IPS-18a (cell line): ENCODE results near the gene NDUFB8.

Experiments used
- H3K27ac ChIP-seq: one replicate; pipeline ENCODE4 v1.5.1; 2013; ENCODE audit warnings: low read length
- H3K27me3 ChIP-seq: one replicate; pipeline ENCODE4 v1.6.1; 2013; ENCODE audit warnings: mild to moderate bottlenecking, low read length; ENCODE audit not compliant: control insufficient read depth, insufficient read depth
- H3K36me3 ChIP-seq: one replicate; pipeline ENCODE4 v1.6.1; 2013; ENCODE audit warnings: low read depth, low read length; ENCODE audit not compliant: control insufficient read depth
- H3K4me1 ChIP-seq: one replicate; pipeline ENCODE4 v1.6.1; 2013; ENCODE audit warnings: low read depth, low read length; ENCODE audit not compliant: control insufficient read depth
- H3K4me3 ChIP-seq: one replicate; pipeline ENCODE4 v1.5.1; 2013; ENCODE audit warnings: low read length
- H3K9ac ChIP-seq: one replicate; pipeline ENCODE4 v1.6.1; 2013; ENCODE audit warnings: mild to moderate bottlenecking, low read length, moderate library complexity
- H3K9me3 ChIP-seq: one replicate; pipeline ENCODE4 v1.6.1; 2013; ENCODE audit warnings: low read depth, low read length; ENCODE audit not compliant: control insufficient read depth

The NDUFB8 gene

DNA sequence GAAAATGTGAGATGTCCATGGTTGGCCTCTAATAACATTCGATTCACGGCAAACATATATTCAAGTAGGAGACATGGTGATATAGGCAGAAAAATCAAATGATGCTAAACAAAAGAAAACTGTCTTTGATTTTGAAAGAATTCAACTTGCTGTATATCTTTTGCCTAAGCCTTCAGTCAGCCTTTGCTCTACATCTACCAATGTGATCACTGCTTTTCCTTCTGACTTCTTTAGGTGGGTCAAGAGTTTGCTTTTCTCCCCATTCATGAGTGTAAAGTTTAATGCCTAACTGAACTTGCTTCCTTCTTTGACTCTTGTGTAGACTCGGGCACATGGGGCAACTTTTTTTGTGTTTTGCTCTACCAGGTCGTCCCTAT is 5.7 kb upstream of the NDUFB8 start:
- Histone ChIP-seq H3K36me3 (peaks cover 22% of the 10 kb centered on the region), H3K9me3 (no peaks in the 10 kb centered on the region), H3K4me3 (peak overlapping the region; percentile 89), H3K4me1 (peaks cover 5% of the 10 kb centered on the region), H3K27ac (no peak overlapping the region), H3K9ac (no peak overlapping the region), H3K27me3 (no peaks in the 10 kb centered on the region)

DNA sequence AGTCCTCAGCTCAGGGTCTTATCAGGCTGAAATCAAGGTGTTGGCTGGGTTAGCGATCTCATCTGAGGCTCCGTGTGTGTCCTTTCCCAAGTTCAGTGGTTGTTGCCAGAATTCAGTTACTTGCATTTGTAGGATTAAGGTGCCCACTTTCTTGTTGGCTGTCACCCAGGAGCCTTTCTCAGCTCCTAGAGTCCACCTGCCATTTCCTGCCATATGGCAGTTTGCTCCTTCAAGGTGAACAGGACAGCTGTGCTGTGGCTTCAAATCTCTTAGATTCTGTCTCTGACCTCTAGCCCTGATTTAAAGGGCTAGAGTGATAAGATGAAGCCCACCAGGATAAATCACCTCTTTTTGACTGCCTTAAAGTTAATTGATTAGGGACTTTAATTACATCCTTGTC is 5.1 kb upstream of the NDUFB8 start:
- peaks cover 19% of the 10 kb centered on the region for H3K36me3 ChIP-seq
- no peaks in the 10 kb centered on the region for H3K9me3 ChIP-seq
- no peak overlapping the region for H3K27ac ChIP-seq
- no peak overlapping the region for H3K4me3 ChIP-seq
- H3K9ac ChIP-seq: no peak overlapping the region
- H3K4me1 ChIP-seq: peaks cover 10% of the 10 kb centered on the region
- H3K27me3 ChIP-seq: no peaks in the 10 kb centered on the region

DNA sequence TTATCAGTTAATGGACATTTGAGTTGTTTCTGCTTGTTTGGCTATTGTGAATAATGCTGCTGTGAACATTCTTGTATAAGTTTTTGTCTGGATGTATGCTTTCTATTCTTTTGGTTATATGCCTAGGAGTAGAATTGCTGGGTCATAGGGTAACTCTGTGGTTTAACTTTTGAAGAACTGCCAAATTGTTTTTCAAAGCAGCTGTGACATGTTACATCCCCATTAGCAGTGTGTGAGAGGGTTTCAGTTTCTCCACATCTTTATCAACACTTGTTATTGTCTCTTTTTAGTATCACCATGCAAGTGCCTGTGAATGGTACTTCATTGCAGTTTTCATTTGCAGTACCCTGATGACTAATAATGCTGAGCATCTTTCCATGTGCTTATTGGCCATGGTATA is 2.1 kb upstream of the NDUFB8 start:
- Histone ChIP-seq H3K27me3 (no peaks in the 10 kb centered on the region), H3K9ac (no peak overlapping the region), H3K9me3 (no peaks in the 10 kb centered on the region), H3K4me1 (peaks cover 16% of the 10 kb centered on the region), H3K4me3 (no peak overlapping the region), H3K36me3 (peaks cover 5% of the 10 kb centered on the region), H3K27ac (no peak overlapping the region)

DNA sequence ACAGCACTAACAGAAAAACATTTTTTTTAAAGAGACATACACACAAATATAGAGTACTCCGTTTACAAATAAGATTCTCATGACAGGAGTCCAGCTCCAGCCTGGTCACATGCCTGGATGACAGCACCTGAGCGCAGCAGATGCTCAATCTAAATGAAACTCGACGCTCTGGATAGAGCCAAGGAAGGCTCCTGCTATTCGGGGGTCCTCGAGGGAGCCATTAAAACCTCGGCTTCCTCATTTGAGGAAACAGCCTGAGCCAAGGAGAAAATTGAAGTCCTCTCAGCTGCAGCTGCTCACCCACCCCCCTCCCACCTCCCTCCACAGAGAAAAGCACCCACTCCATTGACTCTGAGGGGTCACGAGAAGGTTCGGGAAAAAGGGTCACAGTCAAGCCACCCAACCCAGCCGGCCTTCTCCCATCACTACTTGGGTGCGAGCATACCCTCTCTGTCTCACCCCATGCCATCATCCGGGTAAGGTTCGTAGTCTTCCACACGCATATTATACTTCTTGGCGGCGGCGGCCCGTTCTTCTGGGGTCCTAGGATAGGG is 673 bp downstream of the NDUFB8 start:
- no peaks in the 10 kb centered on the region for H3K27me3 ChIP-seq
- H3K36me3 ChIP-seq: peaks cover 31% of the 10 kb centered on the region
- H3K4me1 ChIP-seq: peaks cover 13% of the 10 kb centered on the region
- peak overlapping the region; percentile 98 for H3K4me3 ChIP-seq
- no peaks in the 10 kb centered on the region for H3K9me3 ChIP-seq
- peak overlapping the region; percentile 71 for H3K27ac ChIP-seq
- H3K9ac ChIP-seq: peak overlapping the region; percentile 87

DNA sequence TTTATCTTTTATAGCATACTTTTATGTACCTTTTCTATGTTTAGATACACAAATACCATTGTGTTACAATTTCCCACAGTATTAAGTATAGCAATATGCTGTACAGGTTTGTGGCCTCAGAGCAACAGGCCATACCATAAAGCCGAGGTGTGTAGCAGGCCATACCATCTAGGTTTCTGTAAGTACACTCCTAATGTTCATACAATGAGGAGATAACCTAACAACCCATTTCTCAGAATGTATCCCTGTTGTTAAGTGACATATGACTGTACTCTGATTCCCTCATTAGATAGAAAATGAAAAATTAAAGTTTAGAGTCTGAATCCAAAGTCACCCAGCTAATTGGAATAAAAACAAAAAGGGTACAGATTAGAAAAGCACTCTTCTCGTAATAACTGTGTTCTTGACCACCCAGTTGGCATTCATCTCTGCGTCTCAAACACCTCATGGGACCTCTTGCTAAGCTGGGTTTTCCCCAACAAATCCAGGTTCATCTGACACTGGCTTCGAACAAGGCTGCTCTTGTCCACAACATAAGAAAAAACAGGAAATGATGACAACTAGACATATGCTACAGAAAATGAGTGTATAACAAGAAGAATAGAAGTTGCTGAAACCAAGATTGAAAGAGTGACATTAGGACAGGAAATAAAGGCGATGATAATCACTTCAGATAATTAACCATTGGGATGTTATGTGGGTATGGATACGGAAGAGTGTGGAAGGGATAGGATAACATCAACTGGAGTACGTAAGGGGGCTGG is 1.4 kb downstream of the NDUFB8 start:
- Histone ChIP-seq H3K9me3 (no peaks in the 10 kb centered on the region), H3K4me3 (peak overlapping the region; percentile 98), H3K27ac (no peak overlapping the region), H3K9ac (no peak overlapping the region), H3K4me1 (peaks cover 13% of the 10 kb centered on the region), H3K36me3 (peaks cover 37% of the 10 kb centered on the region), H3K27me3 (no peaks in the 10 kb centered on the region)

DNA sequence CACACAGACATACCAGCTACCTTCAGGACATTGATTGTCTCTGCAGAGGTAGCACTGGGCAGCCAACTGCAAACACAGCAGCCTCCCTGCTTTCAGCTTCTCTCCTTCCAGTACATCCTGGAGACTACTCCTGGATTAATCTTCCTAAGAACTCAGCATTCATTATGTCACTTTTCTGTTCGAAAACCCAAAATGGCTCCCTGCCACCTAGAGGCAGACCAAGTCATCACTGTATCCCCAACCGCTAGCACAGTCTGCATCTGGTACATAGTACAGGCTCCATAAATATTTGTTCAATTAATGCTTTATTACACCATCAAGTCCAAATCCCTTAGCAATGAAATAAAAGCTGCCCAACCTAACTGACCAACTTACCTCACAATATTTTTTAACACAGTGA is 5.0 kb downstream of the NDUFB8 start:
- Histone ChIP-seq H3K4me1 (peaks cover 6% of the 10 kb centered on the region), H3K27ac (no peak overlapping the region), H3K36me3 (peaks cover 40% of the 10 kb centered on the region), H3K9me3 (no peaks in the 10 kb centered on the region), H3K4me3 (no peak overlapping the region), H3K27me3 (peaks cover 24% of the 10 kb centered on the region), H3K9ac (no peak overlapping the region)

DNA sequence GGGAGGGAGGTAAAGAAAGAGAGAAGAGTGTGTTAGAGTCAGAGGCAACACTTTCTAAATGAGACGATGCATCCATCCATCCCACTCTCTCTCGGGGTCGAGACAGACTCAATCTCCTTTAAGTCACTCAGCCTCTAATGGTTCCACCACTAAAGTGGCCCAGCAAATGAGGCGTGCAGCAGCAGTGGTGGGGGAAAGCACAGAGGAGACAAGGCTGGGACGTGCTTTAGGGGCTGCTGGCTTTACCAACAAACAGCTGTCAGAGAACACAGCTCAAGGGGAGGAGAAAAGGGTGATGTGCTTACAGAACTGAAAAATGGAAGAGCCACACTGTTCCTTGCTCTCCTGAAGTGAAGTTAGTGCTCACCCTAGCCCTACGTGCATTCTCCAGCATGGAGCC is 5.5 kb downstream of the NDUFB8 start:
- Histone ChIP-seq H3K9me3 (no peaks in the 10 kb centered on the region), H3K36me3 (peaks cover 40% of the 10 kb centered on the region), H3K27ac (no peak overlapping the region), H3K9ac (no peak overlapping the region), H3K4me3 (no peak overlapping the region), H3K4me1 (peaks cover 6% of the 10 kb centered on the region), H3K27me3 (peaks cover 29% of the 10 kb centered on the region)

DNA sequence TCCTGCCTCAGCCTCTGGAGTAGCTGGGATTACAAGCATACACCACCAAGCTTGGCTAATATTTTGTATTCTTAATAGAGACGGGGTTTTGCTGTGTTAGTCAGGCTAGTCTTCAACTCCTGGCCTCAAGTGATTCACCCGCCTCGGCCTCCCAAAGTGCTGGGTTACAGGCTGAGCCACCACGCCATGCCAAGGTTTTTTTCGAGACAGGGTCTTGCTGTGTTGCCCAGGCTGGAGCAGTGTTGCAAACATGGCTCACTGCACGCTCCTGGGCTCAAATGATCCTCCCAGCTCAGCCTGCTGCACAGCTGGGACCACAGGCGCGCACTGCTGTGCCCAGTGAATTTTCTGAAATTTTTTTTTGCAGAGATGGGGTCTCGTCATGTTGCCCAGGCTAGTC is 6.7 kb downstream of the NDUFB8 start:
- Histone ChIP-seq H3K9me3 (no peaks in the 10 kb centered on the region), H3K27ac (no peak overlapping the region), H3K27me3 (peaks cover 41% of the 10 kb centered on the region), H3K9ac (no peak overlapping the region), H3K4me1 (peaks cover 4% of the 10 kb centered on the region), H3K36me3 (peaks cover 40% of the 10 kb centered on the region), H3K4me3 (no peak overlapping the region)

DNA sequence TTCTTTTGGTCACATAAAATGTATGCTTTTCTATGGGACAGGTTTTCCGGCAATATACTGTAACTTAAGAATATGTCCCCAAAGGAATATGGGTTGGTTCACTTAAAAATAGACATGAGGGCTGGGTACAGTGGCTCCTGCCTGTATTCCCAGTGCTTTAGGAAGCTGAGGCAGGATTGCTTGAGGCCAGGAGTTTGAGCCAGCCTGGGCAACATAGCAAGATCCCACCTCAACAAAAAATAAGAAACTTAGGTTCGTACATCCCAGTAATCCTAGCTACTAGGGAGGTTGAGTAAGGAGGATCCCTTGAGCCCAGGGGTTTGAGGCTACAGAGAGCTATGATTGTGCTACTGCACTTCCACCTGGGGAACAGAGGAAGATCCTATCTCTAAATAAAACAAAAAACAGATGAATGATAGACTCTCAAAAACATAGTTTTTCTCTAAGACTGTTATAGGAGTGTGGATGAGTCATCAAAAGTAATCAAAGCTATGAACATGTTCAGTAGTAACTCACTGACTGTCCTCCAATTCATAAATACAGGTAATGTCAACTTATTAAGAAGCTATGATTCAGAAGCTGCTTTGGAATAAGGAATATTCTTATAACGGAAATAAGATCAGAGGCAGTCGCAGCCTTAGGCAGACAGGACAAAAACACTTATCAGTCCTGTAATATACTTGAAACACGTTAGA is 7.4 kb downstream of the NDUFB8 start:
- Histone ChIP-seq H3K36me3 (peaks cover 40% of the 10 kb centered on the region), H3K4me1 (peaks cover 4% of the 10 kb centered on the region), H3K27ac (no peak overlapping the region), H3K9me3 (no peaks in the 10 kb centered on the region), H3K4me3 (no peak overlapping the region), H3K9ac (no peak overlapping the region), H3K27me3 (peaks cover 47% of the 10 kb centered on the region)

DNA sequence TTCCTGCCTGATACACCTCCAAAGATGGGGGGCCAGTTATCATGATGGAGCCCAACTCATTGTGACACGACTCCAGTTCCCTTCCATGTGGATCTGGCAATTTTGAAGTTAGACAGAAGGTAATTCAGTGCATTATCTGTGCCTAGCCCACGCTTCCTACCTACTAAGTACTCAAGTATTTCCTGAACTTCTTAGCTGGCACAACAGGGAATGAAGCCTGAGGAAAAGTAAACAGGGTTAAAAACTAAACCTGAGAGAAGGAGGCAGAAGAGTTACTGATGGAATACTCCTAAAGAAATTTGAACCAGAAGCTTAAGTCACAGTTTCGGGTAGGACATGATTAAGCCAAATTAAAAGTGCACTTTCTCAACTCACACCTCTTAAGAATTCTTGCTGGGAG is 8.9 kb downstream of the NDUFB8 start:
- H3K27me3 ChIP-seq: peaks cover 47% of the 10 kb centered on the region
- H3K36me3 ChIP-seq: peaks cover 25% of the 10 kb centered on the region
- H3K9me3 ChIP-seq: no peaks in the 10 kb centered on the region
- peaks cover 4% of the 10 kb centered on the region for H3K4me1 ChIP-seq
- H3K4me3 ChIP-seq: no peak overlapping the region
- no peak overlapping the region for H3K9ac ChIP-seq
- no peak overlapping the region for H3K27ac ChIP-seq

DNA sequence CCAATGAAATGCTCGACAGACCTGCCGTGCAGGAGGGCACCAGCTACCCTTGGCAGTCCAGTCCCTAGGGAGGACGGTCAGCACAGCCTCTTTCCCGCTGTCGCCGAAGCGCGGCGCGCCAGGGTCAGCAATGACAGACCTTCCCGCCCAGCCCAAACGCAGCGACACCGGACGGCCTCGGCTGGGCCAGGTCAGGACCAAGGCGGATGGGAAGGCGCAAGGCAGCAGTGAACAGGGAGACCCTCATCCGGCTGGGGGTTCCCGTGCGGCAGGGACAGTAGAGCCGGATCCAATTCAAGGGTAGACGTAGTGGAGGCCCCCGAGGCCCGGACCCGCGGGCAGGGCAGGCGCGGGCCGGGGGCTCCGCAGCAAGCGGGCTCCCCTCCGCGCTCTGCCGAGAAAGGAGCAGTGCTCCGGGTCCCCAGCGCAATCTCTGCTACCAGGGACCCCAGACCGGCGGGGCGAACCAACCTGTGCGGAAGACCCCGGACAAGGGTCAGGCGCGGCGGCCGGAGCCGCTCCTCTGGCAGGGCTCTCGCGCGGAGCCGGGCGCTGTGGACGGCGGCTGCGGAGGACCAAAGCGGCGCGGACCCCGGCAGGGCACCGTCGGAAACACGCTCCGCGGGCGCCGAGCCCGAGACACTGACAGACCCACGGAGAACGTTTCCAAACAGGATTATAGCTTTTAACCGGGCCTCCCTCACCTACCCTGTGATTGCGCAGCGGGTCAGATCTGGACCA is 10.2 kb downstream of the NDUFB8 start, which contains the start of gene SEC31B:
TSS of gene SEC31B (minus strand) at position 551 of the 741 bp plus-strand sequence. CDS start 2,909 bp downstream, outside the sequence.
- Histone ChIP-seq H3K9ac (peak within 1 kb of the TSS; percentile 25), H3K36me3 (peaks cover 12% of the 10 kb centered on the region), H3K4me1 (peaks cover 4% of the 10 kb centered on the region), H3K27me3 (peaks cover 47% of the 10 kb centered on the region), H3K27ac (no peak within 1 kb of the TSS), H3K9me3 (no peaks in the 10 kb centered on the region), H3K4me3 (peak within 1 kb of the TSS; percentile 63)
